Caki2 (cell line): Measurements from ENCODE around the gene LCN6. TPM values are rescaled to one million over a fixed set of nuclear protein-coding genes. Genes with fewer than 3 reads are reported as not detected.
"Not testable (repeated sequence)": the region's sequence is repeated elsewhere in the genome, so short reads cannot be mapped to it uniquely, and the experiment has no call there.

Source experiments
- DNase-seq: peaks from one replicate; pipeline ENCODE4 v3.0.0-alpha.2; 2015; ENCODE audit warnings: low read depth
- in situ Hi-C: cut with HindIII; loops from 2 replicates; pipeline ENCODE4 v1.10.0; 2016; ENCODE audit warnings: low sequenced_read_pairs, low pct_unique_long_range_greater_than_20kb, mixed read lengths
- total RNA-seq: library from RNA; depleted of rRNA; stranded (reverse); fragments of >200 nt; shearing (Covaris generic); gene quantifications from 2 replicates; pipeline ENCODE4 v1.2.3, GENCODE V29; 2014; ENCODE audit warnings: low replicate concordance

Gene LCN6
- total RNA-seq, 1 experiment from 2014 or later, result not detected

DNA sequence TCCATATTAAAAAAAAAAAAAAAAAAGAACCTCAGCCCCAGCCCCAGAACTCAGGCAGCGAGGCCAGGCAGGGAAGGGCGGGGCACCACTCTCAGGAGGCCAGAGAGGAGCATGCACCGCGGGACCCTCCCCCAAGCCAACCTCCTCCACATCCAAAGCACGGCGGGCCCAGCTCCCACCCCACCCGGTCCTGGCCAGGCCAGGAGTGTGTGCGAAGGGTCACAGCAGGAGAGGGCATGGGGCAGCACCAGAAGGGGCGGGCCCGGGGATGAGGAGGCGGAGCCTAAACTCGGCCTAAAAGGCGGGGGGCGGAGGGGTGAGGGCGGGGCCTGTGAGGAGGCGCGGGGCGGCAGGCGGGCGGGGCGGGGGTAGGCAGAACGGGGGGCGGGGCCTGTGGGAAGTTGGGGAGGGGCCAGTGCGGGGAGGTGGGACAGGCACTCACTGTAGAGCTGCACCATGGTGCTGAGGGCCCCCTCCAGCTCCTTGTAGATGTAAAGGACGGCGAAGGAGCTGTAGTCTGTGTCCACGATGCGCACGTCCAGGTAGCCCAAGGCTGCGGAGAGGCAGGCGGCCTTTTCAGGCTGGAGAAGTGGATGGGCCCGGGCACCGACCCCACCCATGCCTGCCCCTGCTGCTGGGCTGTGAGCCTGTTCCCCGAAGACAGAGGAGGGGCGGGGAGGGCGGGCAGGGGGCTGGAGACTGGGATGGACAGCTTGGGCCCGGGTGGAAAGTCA lies 14.8 kb upstream of the LCN6 start:
- DNase-seq, result no peak
- in situ Hi-C loops, result no loop called here

DNA sequence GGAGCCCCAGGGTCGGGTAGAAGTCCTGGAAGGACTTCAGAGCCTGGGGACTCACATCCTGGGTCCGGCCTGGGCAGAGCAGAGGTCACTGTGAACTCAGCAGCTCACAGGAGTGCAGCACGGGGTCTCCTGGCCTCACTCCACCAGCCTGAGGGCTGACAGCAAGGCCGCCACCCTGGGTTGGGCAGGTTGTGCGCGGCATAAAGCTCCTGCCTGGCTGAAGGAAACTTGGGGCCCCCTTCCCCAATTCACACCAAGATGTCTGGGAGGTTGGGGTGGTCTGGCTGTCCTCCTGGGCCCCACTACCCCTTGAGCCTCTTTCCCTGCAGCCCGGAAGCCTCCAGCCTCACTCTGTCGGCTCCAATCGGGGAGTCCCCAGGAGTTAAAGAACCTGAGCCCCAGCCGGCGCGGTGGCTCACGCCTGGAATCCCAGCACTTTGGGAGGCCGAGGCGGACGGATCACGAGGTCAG lies 13.9 kb upstream of the LCN6 start:
- in situ Hi-C loops, result no loop called here
- no peak for DNase-seq

DNA sequence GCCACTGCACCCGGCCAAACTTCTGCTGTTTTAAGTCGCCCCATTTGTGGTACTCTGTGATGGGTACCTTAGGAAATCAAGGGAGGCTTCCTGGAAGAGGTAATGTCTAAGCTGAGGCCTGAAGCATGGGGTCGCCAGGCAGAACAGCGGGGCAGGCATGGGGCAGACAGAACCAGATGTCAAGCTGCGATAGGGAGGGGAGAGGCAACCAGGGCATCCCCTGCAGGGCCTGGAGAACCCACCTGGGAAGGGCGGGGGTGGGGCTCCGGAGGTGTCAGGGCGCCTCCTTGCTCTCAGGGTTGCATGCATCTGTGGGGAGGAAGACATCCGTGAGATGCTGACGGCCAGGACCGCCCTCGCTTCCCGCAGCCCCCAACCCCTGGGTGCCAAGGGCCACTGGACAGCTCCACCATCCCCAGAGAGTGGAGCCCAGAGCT lies 13.2 kb upstream of the LCN6 start:
- in situ Hi-C loops, result no loop called here
- DNase-seq, result no peak

DNA sequence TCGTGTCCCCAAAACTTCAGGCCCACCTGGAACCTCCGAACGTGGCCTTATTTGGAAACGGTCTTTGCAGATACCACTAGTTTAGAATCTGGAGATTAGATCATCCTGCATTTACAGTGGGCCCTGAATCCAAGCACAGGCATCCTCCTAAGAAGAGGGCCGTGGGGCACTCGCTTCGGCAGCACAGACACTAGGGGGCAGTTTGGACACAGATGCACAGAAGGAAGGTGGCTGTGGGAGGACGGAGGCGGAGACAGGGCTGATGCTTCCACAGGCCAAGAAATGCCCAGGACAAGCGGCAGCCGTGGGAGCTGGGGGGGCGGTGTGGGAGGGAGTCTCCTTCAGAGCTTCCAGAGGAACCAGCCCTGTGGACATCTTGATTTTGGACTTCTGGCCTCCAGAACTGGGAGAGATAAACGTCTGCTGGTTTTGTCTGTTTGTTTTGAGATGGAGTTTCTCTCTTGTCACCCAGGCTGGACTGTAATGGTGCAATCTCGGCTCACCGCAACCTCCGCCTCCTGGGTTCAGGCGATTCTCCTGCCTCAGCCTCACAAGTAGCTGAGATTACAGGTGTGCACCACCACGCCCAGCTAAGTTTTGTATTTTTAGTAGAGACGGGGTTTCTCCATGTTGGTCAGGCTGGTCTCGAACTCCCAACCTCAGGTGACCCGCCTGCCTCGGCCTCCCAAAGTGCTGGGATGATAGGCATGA lies 12.7 kb upstream of the LCN6 start:
- in situ Hi-C loops, result not testable (repeated sequence)
- DNase-seq, result peak; percentile 42

DNA sequence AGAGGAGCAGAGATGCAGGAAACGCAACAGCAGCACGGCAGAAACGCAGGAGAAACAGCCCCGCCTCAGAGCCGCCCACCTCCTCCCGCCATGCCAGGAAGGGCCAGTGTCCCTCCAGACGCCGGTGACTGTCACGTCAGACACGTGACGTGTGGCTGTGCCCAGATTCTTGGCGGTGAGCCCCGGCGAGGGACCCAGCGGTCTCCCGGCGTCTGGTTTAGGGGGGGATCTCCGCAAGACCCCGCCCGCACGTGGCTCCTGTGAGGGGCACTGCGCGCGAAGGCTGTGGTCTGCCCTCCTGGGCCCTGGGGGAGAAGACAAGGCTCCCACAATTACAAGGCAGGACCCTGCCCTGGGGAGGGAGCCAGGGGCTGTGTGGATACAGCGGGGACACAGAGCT lies 12.1 kb upstream of the LCN6 start:
- no peak for DNase-seq
- in situ Hi-C loops, result no loop called here

DNA sequence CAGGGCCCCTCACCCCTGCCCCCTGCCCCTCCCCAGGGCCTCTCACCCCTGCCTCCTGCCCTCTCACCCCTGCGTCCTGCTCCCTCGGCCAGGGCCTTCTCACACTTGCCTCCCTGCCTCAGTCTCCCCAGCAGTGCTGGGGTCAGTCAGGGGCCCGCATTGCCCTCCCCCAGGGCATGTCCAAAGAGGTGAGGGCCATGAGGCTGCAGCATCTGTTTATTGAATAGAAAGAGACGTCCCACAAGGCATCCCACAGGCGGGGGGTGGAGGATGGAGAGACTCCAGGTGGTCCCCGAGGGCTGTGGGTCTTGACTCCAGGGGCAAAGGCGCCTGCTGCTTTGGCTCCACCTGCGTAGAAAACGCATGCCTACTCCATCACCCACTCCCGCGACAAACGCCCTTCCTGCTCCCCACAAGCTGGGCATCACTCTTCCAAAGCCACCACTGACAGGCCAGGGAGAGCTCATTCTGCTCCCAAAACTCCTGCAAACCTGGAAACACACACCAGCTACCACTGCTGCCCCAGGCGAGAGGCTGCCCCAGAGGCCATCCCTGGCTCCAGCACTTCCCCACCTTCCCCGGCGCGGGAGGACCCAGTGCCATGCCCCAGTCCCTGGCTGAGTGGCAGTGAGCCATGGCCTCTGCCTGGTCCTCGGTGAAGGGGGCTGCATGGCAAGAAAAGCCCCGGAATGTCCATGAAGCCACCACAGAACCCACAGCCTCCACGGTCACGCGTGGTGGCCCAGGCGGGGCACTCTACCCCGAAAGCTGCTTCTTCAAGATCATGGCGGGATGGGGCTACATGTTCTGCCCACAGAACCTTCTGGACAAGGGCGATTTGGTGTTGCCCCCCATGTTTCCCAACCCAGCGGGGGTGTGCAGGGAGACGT lies 11.4 kb upstream of the LCN6 start:
- DNase-seq, result no peak
- in situ Hi-C loops, result no loop called here

DNA sequence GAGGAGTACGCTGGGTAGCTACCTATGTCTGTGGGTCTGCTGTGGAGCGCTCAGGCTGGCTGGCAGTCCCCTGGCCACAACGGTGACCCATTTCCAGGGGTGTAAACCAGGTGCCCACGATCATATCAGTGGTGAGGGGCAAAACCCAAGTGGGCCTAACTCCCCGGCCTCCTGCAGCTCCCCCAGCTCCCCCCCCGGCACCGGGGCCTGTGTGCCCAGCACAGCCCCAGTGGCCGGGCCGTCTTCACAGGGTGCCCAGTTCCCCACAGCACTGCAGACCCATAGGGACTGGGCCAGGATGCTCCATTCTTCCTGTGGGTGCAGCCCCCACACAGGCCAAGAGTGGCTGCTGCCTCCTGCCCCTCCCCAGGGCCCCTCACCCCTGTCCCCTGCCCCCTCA lies 10.7 kb upstream of the LCN6 start:
- DNase-seq, result no peak
- in situ Hi-C loops, result no loop called here

DNA sequence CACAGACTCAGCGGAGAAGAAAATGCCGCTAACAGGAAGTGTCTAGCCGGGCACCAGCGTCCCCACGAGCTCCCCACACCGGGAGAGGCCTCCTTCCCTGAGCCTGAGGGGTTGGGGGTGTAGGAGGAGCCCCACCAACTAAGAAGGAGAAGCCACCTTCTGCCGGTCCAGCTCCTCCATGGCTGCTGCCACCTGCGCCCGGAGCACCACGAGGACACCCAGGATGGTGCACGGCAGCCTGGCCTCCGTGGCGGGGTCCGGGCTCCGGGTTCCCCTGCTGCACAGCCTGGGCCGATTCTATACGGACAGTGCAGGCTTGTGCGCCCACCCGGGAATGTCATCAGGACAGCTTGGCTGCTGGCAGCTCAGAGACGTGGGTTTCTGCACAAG lies 9.4 kb upstream of the LCN6 start:
- in situ Hi-C loops, result no loop called here
- no peak for DNase-seq

DNA sequence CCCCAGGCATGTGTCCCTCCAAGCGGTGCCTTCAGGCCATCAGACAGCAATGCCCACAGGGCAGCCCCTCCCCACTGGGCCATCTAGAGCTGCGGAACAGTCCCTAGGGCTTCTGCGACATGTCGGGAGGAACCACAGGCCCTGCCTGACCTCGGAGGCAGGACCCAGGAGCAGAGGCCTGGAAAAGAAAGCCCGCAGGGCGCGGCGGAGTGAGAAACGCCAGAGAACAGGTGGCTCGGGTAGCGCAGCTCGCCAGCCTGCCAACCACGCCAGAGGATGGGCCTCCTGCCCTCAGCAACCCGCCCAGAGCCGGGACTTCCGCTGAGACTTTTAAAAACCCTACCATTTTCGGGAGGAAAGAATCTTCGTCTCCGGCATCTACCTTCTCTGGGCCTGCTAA lies 9.0 kb upstream of the LCN6 start:
- in situ Hi-C loops, result no loop called here
- DNase-seq, result no peak

DNA sequence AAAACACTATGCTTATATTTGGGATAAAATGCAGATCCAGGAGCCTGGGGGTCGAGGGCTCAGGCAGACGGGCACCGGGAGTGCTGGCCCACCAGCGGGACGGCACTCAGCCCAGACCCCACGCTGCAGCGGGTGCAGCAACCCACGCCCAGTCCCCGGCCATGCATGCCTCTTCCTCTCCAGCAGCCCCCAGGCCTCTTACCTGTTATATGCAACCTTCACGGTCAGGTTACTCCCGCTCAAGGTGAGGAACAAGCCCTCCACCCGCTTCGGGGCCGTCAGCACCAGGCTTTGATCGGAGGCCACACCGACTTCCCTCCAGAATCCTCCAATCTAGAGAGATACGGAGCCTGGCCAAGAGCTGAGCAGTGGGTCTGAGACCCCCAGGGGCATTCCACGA lies 8.5 kb upstream of the LCN6 start:
- DNase-seq, result no peak
- in situ Hi-C loops, result no loop called here

DNA sequence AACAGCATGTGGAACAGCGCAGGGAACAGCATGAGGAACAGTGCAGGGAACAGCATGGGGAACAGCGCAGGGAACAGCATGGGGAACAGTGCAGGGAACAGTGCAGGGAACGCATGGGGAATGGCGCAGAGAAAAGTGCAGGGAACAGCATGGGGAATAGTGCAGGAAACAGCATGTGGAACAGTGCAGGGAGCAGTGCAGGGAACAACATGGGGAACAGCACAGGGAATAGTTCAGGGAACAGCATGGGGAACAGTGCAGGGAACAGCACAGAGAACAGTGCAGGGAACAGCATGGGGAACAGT lies 7.8 kb upstream of the LCN6 start:
- in situ Hi-C loops, result no loop called here

DNA sequence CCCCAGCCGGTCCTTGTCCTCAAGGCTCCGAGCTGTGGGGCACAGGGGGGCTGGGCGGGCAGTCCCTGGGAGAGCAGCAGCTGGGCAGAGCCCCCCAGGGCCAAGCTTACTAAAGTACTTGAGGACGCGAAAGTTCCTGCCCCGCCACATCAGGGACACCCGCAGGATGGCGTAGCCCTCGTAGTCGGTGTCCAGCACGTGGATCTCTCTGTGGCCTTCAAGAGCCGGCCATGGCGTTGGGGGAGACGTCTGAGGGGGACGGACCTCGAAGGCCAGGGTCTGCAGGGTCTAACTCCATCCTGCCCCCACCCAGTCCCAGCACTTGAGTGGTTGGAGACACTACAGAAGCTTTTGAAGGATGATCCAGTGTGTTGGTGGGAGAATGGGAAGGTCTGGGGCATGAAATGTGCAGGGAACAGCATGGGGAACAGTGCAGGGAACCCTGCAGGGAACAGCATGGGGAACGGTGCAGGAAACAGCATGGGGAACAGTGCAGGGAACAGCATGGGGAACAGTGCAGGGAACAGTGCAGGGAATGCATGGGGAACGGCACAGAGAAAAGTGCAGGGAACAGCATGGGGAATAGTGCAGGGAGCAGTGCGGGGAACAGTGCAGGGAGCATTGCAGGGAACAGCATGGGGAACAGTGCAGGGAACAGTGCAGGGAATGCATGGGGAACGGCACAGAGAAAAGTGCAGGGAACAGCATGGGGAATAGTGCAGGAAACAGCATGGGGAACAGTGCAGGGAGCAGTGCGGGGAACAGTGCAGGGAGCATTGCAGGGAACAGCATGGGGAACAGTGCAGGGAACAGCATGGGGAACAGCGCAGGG lies 7.2 kb upstream of the LCN6 start:
- in situ Hi-C loops, DNase-seq: not testable (repeated sequence)

More for the DNA sequence above, 7.8 kb upstream of the LCN6 start:
- no peak for DNase-seq

DNA sequence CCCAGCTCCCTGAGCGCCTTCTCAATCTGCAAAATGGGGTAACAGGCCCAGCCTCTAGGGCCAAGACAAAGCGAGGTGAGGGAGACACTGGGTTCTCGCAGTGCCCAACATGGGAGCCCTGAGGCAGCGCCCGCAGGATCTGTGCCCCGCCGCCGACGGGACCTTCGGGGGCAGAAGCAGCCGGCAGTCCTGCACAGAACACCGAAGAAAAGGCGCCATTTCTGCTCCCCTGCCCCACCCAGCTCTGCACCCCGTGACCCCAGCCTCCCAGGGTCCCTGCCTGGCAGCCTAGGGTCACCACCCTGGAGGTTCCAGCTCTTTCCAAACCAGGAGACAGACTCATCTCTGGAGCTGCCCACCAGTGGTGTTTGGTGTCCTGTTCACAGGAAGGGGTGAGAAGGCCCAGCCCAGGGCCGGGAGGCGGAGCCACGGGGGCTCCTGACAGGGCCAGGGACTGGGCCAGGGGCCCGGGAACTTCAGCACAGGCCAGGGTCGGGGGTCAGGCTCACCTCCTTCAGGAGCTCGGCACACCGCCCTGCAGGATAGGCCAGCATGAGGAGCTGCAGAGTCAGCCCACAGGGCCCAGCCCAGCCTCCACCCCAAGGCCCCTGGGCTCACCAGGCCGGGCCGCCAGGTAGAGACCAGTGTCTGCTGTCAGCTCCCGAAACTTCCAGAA lies 6.4 kb upstream of the LCN6 start:
- no peak for DNase-seq
- in situ Hi-C loops, result no loop called here

DNA sequence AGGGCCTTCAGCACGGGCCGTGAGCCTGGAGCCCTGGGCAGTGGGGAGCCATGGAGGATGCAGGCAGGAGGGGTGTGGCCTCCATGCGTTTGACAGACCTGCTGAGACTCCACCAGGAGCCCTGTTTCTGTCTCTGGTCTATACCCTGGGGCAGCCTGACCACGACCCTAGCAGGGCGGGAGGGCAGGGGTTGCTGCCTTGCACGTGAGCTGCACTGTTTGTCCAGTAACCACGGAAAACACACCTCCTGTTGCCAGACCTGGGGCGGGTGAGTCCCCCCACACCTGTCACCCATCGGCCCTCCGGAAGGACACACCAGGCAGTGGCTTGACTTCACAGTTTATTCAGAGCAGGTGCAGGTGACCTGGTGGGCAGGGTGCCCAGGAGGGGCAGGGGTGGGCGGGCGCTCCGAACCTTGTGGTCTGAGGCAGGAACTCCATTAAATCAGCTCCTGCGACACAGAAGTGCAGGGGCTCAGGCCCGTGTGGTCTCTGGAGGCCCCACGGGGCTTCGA lies 5.8 kb upstream of the LCN6 start:
- DNase-seq, result no peak
- in situ Hi-C loops, result no loop called here

DNA sequence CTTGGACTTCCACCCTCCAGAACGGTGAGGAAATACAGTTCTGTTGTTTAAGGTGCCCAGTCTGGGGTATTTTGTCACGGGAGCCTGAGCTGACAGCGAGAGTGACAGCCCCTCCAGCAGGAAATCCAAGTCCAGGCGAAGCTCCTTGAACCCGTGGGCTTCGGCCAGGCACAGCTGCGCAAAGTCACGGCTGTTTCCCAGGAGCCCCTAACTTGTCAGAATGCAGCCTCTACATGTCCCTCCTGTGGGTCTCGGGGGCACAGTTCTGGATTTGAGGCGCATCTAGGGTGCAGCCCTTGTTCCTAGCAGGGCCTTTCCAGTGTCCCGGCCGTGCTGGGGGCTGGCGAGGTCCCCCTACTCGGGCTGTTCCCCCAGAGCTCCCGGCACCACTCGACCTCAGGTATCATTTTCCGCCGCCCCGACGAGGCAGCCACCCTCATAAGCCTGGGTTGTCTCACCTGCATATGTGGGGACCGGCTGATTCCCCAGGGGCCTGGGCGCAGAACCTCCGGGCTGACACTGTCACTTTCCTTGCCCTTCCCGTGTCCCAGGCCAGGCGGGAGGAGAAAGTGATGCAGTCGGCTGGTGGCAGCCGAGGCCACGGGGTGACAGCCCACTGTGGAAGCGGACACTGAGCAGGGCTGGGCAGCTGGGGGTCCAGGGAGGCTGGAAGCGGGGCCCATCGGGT lies 5.2 kb upstream of the LCN6 start:
- in situ Hi-C loops, result no loop called here
- no peak for DNase-seq

DNA sequence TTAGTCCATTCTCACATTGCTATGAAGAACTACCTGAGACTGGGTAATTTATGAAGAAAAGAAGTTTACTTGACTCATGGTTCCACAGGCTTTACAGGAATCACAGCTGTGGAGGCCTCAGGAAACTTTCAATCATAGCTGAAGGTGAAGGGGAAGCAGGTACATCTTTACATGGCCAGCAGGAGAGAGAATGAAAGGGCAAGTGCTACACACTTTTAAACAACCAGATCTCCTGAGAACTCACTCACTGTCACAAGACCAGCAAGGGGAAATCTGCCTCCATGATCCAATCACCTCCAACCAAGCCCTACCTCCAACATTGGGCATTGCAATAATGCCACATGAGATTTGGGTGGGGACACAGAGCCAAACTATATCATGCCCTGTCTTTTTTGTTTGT lies 3.5 kb upstream of the LCN6 start:
- in situ Hi-C loops, result no loop called here
- no peak for DNase-seq

DNA sequence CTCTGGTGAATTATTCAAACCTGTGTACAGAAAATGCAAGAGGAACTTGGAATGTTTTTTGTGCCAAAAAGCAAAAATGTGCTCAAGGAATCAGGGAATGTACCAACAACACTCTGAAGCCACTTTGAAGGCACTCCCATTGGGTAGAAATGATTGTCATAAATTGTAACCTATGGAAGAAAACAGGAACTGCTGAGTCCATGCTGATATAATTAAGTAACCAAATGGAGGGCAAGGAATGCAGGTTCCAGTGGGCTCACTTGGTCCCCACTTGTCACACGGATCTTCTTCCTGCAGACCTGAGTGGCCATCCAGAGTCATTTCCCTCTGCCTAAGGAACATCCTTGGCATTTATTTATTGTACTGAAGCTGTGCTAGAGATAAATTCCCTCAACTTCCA lies 2.9 kb upstream of the LCN6 start:
- in situ Hi-C loops, result no loop called here
- DNase-seq, result no peak
